IMR-90 (cell line): ENCODE measurements around the gene CRAMP1. TPM values are rescaled to one million over a fixed set of nuclear protein-coding genes. Genes with fewer than 3 reads are reported as not detected.

Experiments
- ATAC-seq: fragments of 200-7000 bp; cut with Tn5 transposase; 2 replicates; pipeline ENCODE4 v1.9.1; 2020; ENCODE audit warnings: low read depth, mild to moderate bottlenecking, moderate library complexity
- BruUV-seq: library from RNA; stranded (reverse); fragments of 400-500 nt; replicated peaks from 2 replicates; lab custom pipeline; 2021; lab: Mats Ljungman, UMichigan
- CTCF ChIA-PET: fragments of 300-600 bp; formaldehyde crosslinking; extraction: SDS; loops from one replicate; lab custom pipeline; 2021; ENCODE audit warnings: antibody characterized with exemption; lab: Yijun Ruan, JAX
- POLR2A ChIA-PET: fragments of 300-600 bp; sonication (Branson Sonifier 250); formaldehyde crosslinking; loops from one replicate; lab custom pipeline; 2022; ENCODE audit warnings: antibody characterized with exemption; ENCODE audit not compliant: unreplicated experiment; lab: Charles Lee
- DNase-seq: peaks from one replicate; pipeline ENCODE4 v3.0.0; 2013
- H2AFZ ChIP-seq: replicated peaks from 2 replicates; pipeline ENCODE3; 2013; ENCODE audit warnings: low read length, mild to moderate bottlenecking; ENCODE audit not compliant: poor library complexity
- H2AK5ac ChIP-seq: 2 replicates; pipeline ENCODE4 v1.6.1; 2013; ENCODE audit warnings: low read depth, low read length, inconsistent platforms
- H2AK9ac ChIP-seq: replicated peaks from 2 replicates; pipeline ENCODE3; 2013; ENCODE audit warnings: mild to moderate bottlenecking, low read depth, low read length, moderate library complexity; ENCODE audit not compliant: poor library complexity
- H2BK120ac ChIP-seq: 2 replicates; pipeline ENCODE4 v1.6.1; 2013; ENCODE audit warnings: low read depth, low read length, inconsistent platforms
- H2BK15ac ChIP-seq: 3 replicates; pipeline ENCODE4 v1.6.1; 2013; ENCODE audit warnings: low read depth, low read length, inconsistent platforms
- H2BK20ac ChIP-seq: 2 replicates; pipeline ENCODE4 v1.6.1; 2013; ENCODE audit warnings: low read depth, mild to moderate bottlenecking, inconsistent platforms, low read length, moderate library complexity
- H2BK5ac ChIP-seq: 2 replicates; pipeline ENCODE4 v1.6.1; 2013; ENCODE audit warnings: mild to moderate bottlenecking, low read depth, low read length, inconsistent platforms; ENCODE audit not compliant: poor library complexity, severe bottlenecking
- H3K14ac ChIP-seq: replicated peaks from 2 replicates; pipeline ENCODE4 v1.6.1; 2013; ENCODE audit warnings: low read depth, low read length, inconsistent platforms
- H3K18ac ChIP-seq: 2 replicates; pipeline ENCODE4 v1.6.1; 2013; ENCODE audit warnings: low read depth, low read length, control low read depth
- H3K23ac ChIP-seq: 2 replicates; pipeline ENCODE4 v1.6.1; 2013; ENCODE audit warnings: low read depth, low read length, inconsistent platforms
- H3K27ac ChIP-seq: 2 replicates; pipeline ENCODE4 v1.5.1; 2013; ENCODE audit warnings: mild to moderate bottlenecking, control low read depth, low read length; ENCODE audit not compliant: insufficient read depth
- H3K27me3 ChIP-seq: 2 replicates; pipeline ENCODE4 v1.6.1; 2013; ENCODE audit warnings: low read length; ENCODE audit not compliant: control insufficient read depth, insufficient read depth
- H3K36me3 ChIP-seq: 2 replicates; pipeline ENCODE4 v1.6.1; 2013; ENCODE audit warnings: low read length, mixed read lengths; ENCODE audit not compliant: control insufficient read depth, insufficient read depth
- H3K4ac ChIP-seq: 2 replicates; pipeline ENCODE4 v1.6.1; 2013; ENCODE audit warnings: low read depth, low read length, inconsistent platforms
- H3K4me1 ChIP-seq: 2 replicates; pipeline ENCODE4 v1.6.1; 2013; ENCODE audit warnings: low read length, mixed read lengths; ENCODE audit not compliant: control insufficient read depth, insufficient read depth
- H3K4me2 ChIP-seq: 2 replicates; pipeline ENCODE4 v1.6.1; 2013; ENCODE audit warnings: low read depth, mild to moderate bottlenecking, control low read depth, low read length, moderate library complexity
- H3K4me3 ChIP-seq: 2 replicates; pipeline ENCODE4 v1.5.1; 2013; ENCODE audit warnings: low read depth, mild to moderate bottlenecking, control low read depth, low read length, moderate library complexity; ENCODE audit not compliant: insufficient read depth
- H3K56ac ChIP-seq: 2 replicates; pipeline ENCODE4 v1.6.1; 2013; ENCODE audit warnings: low read length, inconsistent platforms; ENCODE audit not compliant: insufficient read depth; ENCODE audit errors: extremely low read depth
- H3K79me1 ChIP-seq, 2 experiments: 2 replicates each; pipeline ENCODE4 v1.6.1; 2013; ENCODE audit warnings: low read length in 2 of 2, inconsistent platforms in 1 of 2, low read depth in 1 of 2
- H3K9ac ChIP-seq: 2 replicates; pipeline ENCODE4 v1.6.1; 2013; ENCODE audit warnings: low read depth, low read length, control low read depth
- H3K9me1 ChIP-seq: 2 replicates; pipeline ENCODE4 v1.6.1; 2013; ENCODE audit warnings: low read length, inconsistent platforms; ENCODE audit not compliant: insufficient read depth
- H3K9me3 ChIP-seq: 2 replicates; pipeline ENCODE4 v1.6.1; 2013; ENCODE audit warnings: low read length; ENCODE audit not compliant: control insufficient read depth, insufficient read depth
- H4K20me1 ChIP-seq: 2 replicates; pipeline ENCODE4 v1.6.1; 2013; ENCODE audit warnings: low read length, inconsistent platforms; ENCODE audit not compliant: insufficient read depth
- H4K5ac ChIP-seq: 2 replicates; pipeline ENCODE4 v1.6.1; 2013; ENCODE audit warnings: mild to moderate bottlenecking, low read depth, low read length, control low read depth
- H4K8ac ChIP-seq, 2 experiments: 2 replicates each; pipeline ENCODE4 v1.6.1; 2013; ENCODE audit warnings: low read depth in 2 of 2, low read length in 2 of 2, control low read depth in 1 of 2, inconsistent platforms in 1 of 2
- H4K91ac ChIP-seq: 2 replicates; pipeline ENCODE4 v1.6.1; 2013; ENCODE audit warnings: low read depth, low read length, inconsistent platforms; ENCODE audit not compliant: insufficient read depth
- BHLHE40 ChIP-seq: fragments of 150-350 bp; IDR thresholded peaks from 2 replicates; pipeline ENCODE4 v1.6.1; 2016; ENCODE audit warnings: mild to moderate bottlenecking, low read depth, low read length
- CEBPB ChIP-seq: IDR thresholded peaks from 2 replicates; pipeline ENCODE4 v1.6.1; 2012; ENCODE audit warnings: low read depth, low read length, improper control_type of control experiment
- CHD1 ChIP-seq: IDR thresholded peaks from 2 replicates; pipeline ENCODE4 v1.6.1; 2012; ENCODE audit warnings: low read depth, low read length, improper control_type of control experiment
- CTCF ChIP-seq: conservative IDR thresholded peaks from 2 replicates; pipeline ENCODE4 v1.5.1; 2012; ENCODE audit warnings: mild to moderate bottlenecking, low read depth, low read length, improper control_type of control experiment
- ELK1 ChIP-seq: fragments of 150-350 bp; IDR thresholded peaks from 2 replicates; pipeline ENCODE4 v1.6.1; 2016; ENCODE audit warnings: low read depth, mild to moderate bottlenecking, low read length, moderate library complexity, borderline replicate concordance
- FOS ChIP-seq: fragments of 150-350 bp; IDR thresholded peaks from 2 replicates; pipeline ENCODE4 v1.6.1; 2016; ENCODE audit warnings: low read depth, low read length
- MAFK ChIP-seq: IDR thresholded peaks from 2 replicates; pipeline ENCODE4 v1.6.1; 2012; ENCODE audit warnings: low read depth, low read length, improper control_type of control experiment
- MAZ ChIP-seq: IDR thresholded peaks from 2 replicates; pipeline ENCODE4 v1.6.1; 2012; ENCODE audit warnings: low read depth, mild to moderate bottlenecking, low read length, improper control_type of control experiment, moderate library complexity, borderline replicate concordance
- MXI1 ChIP-seq: IDR thresholded peaks from 2 replicates; pipeline ENCODE4 v1.6.1; 2012; ENCODE audit warnings: low read depth, mild to moderate bottlenecking, low read length, moderate library complexity, borderline replicate concordance
- NFE2L2 ChIP-seq: fragments of 150-350 bp; IDR thresholded peaks from 2 replicates; pipeline ENCODE4 v1.6.1; 2016; ENCODE audit warnings: low read depth, mild to moderate bottlenecking, low read length
- POLR2A ChIP-seq: IDR thresholded peaks from 2 replicates; pipeline ENCODE4 v1.6.1; 2012; ENCODE audit warnings: mild to moderate bottlenecking, low read depth, low read length
- RAD21 ChIP-seq: IDR thresholded peaks from 2 replicates; pipeline ENCODE4 v1.6.1; 2012; ENCODE audit warnings: low read length, improper control_type of control experiment
- RCOR1 ChIP-seq: IDR thresholded peaks from 2 replicates; pipeline ENCODE4 v1.6.1; 2012; ENCODE audit warnings: mild to moderate bottlenecking, low read length, improper control_type of control experiment; ENCODE audit not compliant: insufficient replicate concordance
- RFX5 ChIP-seq: IDR thresholded peaks from 2 replicates; pipeline ENCODE4 v1.8.0; 2012; ENCODE audit warnings: low read depth, mild to moderate bottlenecking, low read length, moderate library complexity
- SMC3 ChIP-seq: fragments of 150-350 bp; IDR thresholded peaks from 2 replicates; pipeline ENCODE4 v1.6.1; 2016; ENCODE audit warnings: low read depth, mild to moderate bottlenecking, antibody characterized with exemption, low read length, moderate library complexity
- USF2 ChIP-seq: fragments of 150-350 bp; IDR thresholded peaks from 2 replicates; pipeline ENCODE4 v1.6.1; 2017; ENCODE audit warnings: mild to moderate bottlenecking, antibody characterized with exemption, low read length, low read depth
- WGBS, 2 experiments: methylation state at CpG; one replicate each; pipeline versions ENCODE4 v1.1.5 to v1.1.7; 2013; ENCODE audit warnings: missing lambda C conversion rate in 2 of 2; ENCODE audit not compliant: insufficient read length in 1 of 2; ENCODE audit errors: extremely low coverage in 2 of 2; 5-methylcytosine and 5-hydroxymethylcytosine counted together
- dilution Hi-C: fragments of 300-500 bp; cut with HindIII; formaldehyde crosslinking; loops from one replicate; pipeline ENCODE4 v1.14.3; 2018; ENCODE audit warnings: low sequenced_read_pairs; ENCODE audit not compliant: unreplicated experiment
- in situ Hi-C: fragments of 300-500 bp; cut with MboI; formaldehyde crosslinking; loops from 3 replicates; pipeline ENCODE4 v1.14.3; 2019; ENCODE audit warnings: low sequenced_read_pairs, inconsistent platforms, mixed read lengths
- intact Hi-C: fragments of 100-400 bp; cut with micrococcal nuclease; formaldehyde crosslinking; loops from 2 replicates; pipeline ENCODE4 v1.10.0; 2022
- polyA plus RNA-seq, 3 experiments: library from polyadenylated mRNA; depleted of rRNA; stranded (reverse); fragments of >200 nt; gene quantifications; 2 replicates each; pipeline ENCODE4 v1.2.3, GENCODE V29; 2012; ENCODE audit warnings: low replicate concordance in 1 of 3
- total RNA-seq: library from RNA; depleted of rRNA; stranded (reverse); fragments of >200 nt; gene quantifications from 2 replicates; pipeline ENCODE4 v1.2.3, GENCODE V29; 2012

CRAMP1 gene
- total and polyA plus RNA-seq, 2 of the 4 experiments (the other 2 are of a cell fraction), result 3.2 to 12.0 TPM

- no peaks in the 10 kb centered on the region for H3K9me1 ChIP-seq
- H3K36me3 ChIP-seq, result peaks cover 16% of the 10 kb centered on the region
- no peak overlapping the region for H2AK5ac ChIP-seq
- H4K8ac ChIP-seq, result no peak overlapping the region
- no peaks in the 10 kb centered on the region for H3K4me1 ChIP-seq
- TF ChIP-seq MAZ (no peak), CTCF (no peak), SMC3 (no peak), NFE2L2 (no peak), POLR2A (no peak), MXI1 (no peak), CHD1 (no peak), USF2 (no peak), RCOR1 (no peak), FOS (no peak), RFX5 (no peak), CEBPB (no peak), RAD21 (no peak), ELK1 (no peak), BHLHE40 (no peak), MAFK (no peak)
- H2BK20ac ChIP-seq, result no peak overlapping the region
- intact Hi-C loops, result no loop called here
- H3K9ac ChIP-seq, result no peak overlapping the region
- no peak overlapping the region for H3K27ac ChIP-seq
- WGBS, 2 experiments, result 81% methylated on average over 3 of the region's 7 CpGs; no CpG with 5 or more reads in 1 of the 2 experiments
- no peak for ATAC-seq
- H2AFZ ChIP-seq, result no peak overlapping the region
- no peak overlapping the region for H2BK15ac ChIP-seq
- BruUV-seq, result no TSS peak
- no peaks in the 10 kb centered on the region for H3K9me3 ChIP-seq
- no peaks in the 10 kb centered on the region for H4K20me1 ChIP-seq
- H3K27me3 ChIP-seq, result no peaks in the 10 kb centered on the region
- H3K79me1 ChIP-seq, result no peaks in the 10 kb centered on the region
- H3K23ac ChIP-seq, result no peak overlapping the region
- DNase-seq, result no peak
- no peak overlapping the region for H3K4me2 ChIP-seq
- H4K91ac ChIP-seq, result no peak overlapping the region
- H2BK120ac ChIP-seq, result no peak overlapping the region
- no peak overlapping the region for H3K18ac ChIP-seq
- H4K5ac ChIP-seq, result no peak overlapping the region
- no peak overlapping the region for H3K4me3 ChIP-seq
- H3K4ac ChIP-seq, result no peak overlapping the region
- POLR2A ChIA-PET, result interaction anchor here (0.6 kb wide), 1 partner anchor 12 kb away, joined by 4 read pairs; no protein-coding TSS in a partner anchor
- H2BK5ac ChIP-seq, result no peak overlapping the region
- dilution Hi-C loops, result no loop called here
- CTCF ChIA-PET, result interaction anchor here (0.7 kb wide), 1 partner anchor 9 kb away, joined by 3 read pairs; no protein-coding TSS in a partner anchor
- no peak overlapping the region for H3K56ac ChIP-seq
- no peak overlapping the region for H3K14ac ChIP-seq
- H2AK9ac ChIP-seq, result no peak overlapping the region
- in situ Hi-C loops, result no loop called here
These were observed 11.1 kb upstream of the CRAMP1 start for GRCh38 chr16:1601031-1601430.
